Breast epithelium (tissue), 4 donors: ENCODE results near the gene RAB9A. TPM values are rescaled to one million over a fixed set of nuclear protein-coding genes. Genes with fewer than 3 reads are reported as not detected.
A peak's percentile ranks its signal among the peaks of the same experiment; 100 is the strongest.

ENCODE experiments used
- DNase-seq, 2 donors: peaks; one replicate each; pipeline ENCODE4 v3.0.0-alpha.2; 2019; ENCODE audit warnings: low spot score in 2 of 2
- H3K27ac ChIP-seq, 2 donors: fragments of 200-600 bp; sonication (generic) in 1 of 2; one replicate each; pipeline ENCODE4 v1.5.1; 2016 to 2019; ENCODE audit warnings: mild to moderate bottlenecking in 1 of 2
- H3K27me3 ChIP-seq, 2 donors: fragments of 200-600 bp; sonication (generic) in 1 of 2; one replicate each; pipeline versions ENCODE4 v1.5.1 to v1.6.0; 2017 to 2019; ENCODE audit warnings: control low read depth in 1 of 2, mild to moderate bottlenecking in 1 of 2
- H3K36me3 ChIP-seq: fragments of 200-600 bp; one replicate; pipeline ENCODE4 v1.5.1; 2019
- H3K4me1 ChIP-seq, 2 donors: fragments of 200-600 bp; sonication (generic); one replicate each; pipeline ENCODE4 v1.5.1; 2016 to 2019; ENCODE audit warnings: control low read depth in 1 of 2
- H3K4me3 ChIP-seq, 3 donors: fragments of 200-600 bp; sonication (generic); 1 replicate in 2 of 3; 2 replicates in 1 of 3; pipeline ENCODE4 v1.5.1; 2016 to 2019; ENCODE audit warnings: mild to moderate bottlenecking in 3 of 3, moderate library complexity in 2 of 3
- H3K9me3 ChIP-seq, 2 donors: fragments of 200-600 bp; sonication (generic) in 1 of 2; one replicate each; pipeline ENCODE4 v1.5.1; 2016 to 2019; ENCODE audit warnings: control low read depth in 1 of 2
- CTCF ChIP-seq, 3 donors: fragments of 450-650 bp; IDR thresholded peaks; one replicate each; pipeline ENCODE4 v1.5.1; 2016 to 2017; ENCODE audit warnings: antibody characterized with exemption in 3 of 3, mild to moderate bottlenecking in 3 of 3, moderate library complexity in 3 of 3
- POLR2A ChIP-seq: fragments of 450-650 bp; IDR thresholded peaks from one replicate; pipeline ENCODE4 v1.6.1; 2016; ENCODE audit warnings: antibody characterized with exemption, mild to moderate bottlenecking, moderate library complexity
- POLR2AphosphoS5 ChIP-seq, 3 donors: sonication (generic); formaldehyde crosslinking; IDR thresholded peaks; one replicate each; pipeline ENCODE4 v1.6.1; 2017; ENCODE audit warnings: antibody characterized with exemption in 3 of 3
- intact Hi-C: fragments of 100-400 bp; cut with DNase I; formaldehyde crosslinking; loops from one replicate; pipeline ENCODE4 v1.15.1; 2023; ENCODE audit warnings: low total_unique reads
- total RNA-seq, 3 donors: library from RNA; depleted of rRNA; stranded (reverse); fragments of >200 nt; gene quantifications; one replicate each; pipeline ENCODE4 v1.1.0, GENCODE V29; 2016

The RAB9A gene
- total RNA-seq, 3 donors from 2014 or later, result 41.0 to 63.4 (median 43.2) TPM

- Histone ChIP-seq H3K27me3 (no peaks in the 10 kb centered on the region), H3K36me3 (no peaks in the 10 kb centered on the region), H3K4me3 (no peak overlapping the region), H3K4me1 (no peaks in the 10 kb centered on the region), H3K9me3 (no peaks in the 10 kb centered on the region), H3K27ac (no peak overlapping the region)
- no peak for DNase-seq
- intact Hi-C loops, result no loop called here
- TF ChIP-seq POLR2A (no peak), POLR2AphosphoS5 (IDR thresholded peaks at IDR 0.05) (no peak), CTCF (IDR thresholded peaks at IDR 0.05) (no peak)
Measured at GRCh38 chrX:13711141-13711540, 22.2 kb downstream of the RAB9A start.

- H3K9me3 ChIP-seq, result no peaks in the 10 kb centered on the region
- H3K27me3 ChIP-seq, result no peaks in the 10 kb centered on the region
- no peak overlapping the region for H3K4me3 ChIP-seq
- no peaks in the 10 kb centered on the region for H3K4me1 ChIP-seq
- no peak for DNase-seq
- intact Hi-C loops, result no loop called here
- no peak for TF ChIP-seq POLR2AphosphoS5 (IDR thresholded peaks at IDR 0.05)
- H3K27ac ChIP-seq, result no peak overlapping the region
- no peaks in the 10 kb centered on the region for H3K36me3 ChIP-seq
Measured at GRCh38 chrX:13716455-13716854, 27.5 kb downstream of the RAB9A start.

GRCh38 chrX:13716905-13717304 is 28.0 kb downstream of the RAB9A start:
- TF ChIP-seq CTCF (IDR thresholded peaks at IDR 0.05), result no peak
- TF ChIP-seq POLR2AphosphoS5 (IDR thresholded peaks at IDR 0.05), result no peak
- no peak for TF ChIP-seq POLR2A
- H3K27ac ChIP-seq, result no peak overlapping the region
- H3K36me3 ChIP-seq, result no peaks in the 10 kb centered on the region
- H3K9me3 ChIP-seq, result no peaks in the 10 kb centered on the region
- no peak for DNase-seq
- H3K4me3 ChIP-seq, result no peak overlapping the region
- intact Hi-C loops, result no loop called here
- no peaks in the 10 kb centered on the region for H3K27me3 ChIP-seq
- no peaks in the 10 kb centered on the region for H3K4me1 ChIP-seq

- TF ChIP-seq POLR2AphosphoS5 (IDR thresholded peaks at IDR 0.05) (no peak), POLR2A (no peak), CTCF (IDR thresholded peaks at IDR 0.05) (no peak)
- H3K4me3 ChIP-seq, result no peak overlapping the region
- no peaks in the 10 kb centered on the region for H3K27me3 ChIP-seq
- H3K36me3 ChIP-seq, result no peaks in the 10 kb centered on the region
- H3K4me1 ChIP-seq, result no peaks in the 10 kb centered on the region
- H3K9me3 ChIP-seq, result no peaks in the 10 kb centered on the region
- peak overlapping the region; percentile 1 to 45 for H3K27ac ChIP-seq
- intact Hi-C loops, result no loop called here
- DNase-seq, result no peak
Measured at GRCh38 chrX:13717700-13718472, 29.0 kb downstream of the RAB9A start.

GRCh38 chrX:13719192-13719856 is 30.4 kb downstream of the RAB9A start:
- no peaks in the 10 kb centered on the region for H3K27me3 ChIP-seq
- H3K36me3 ChIP-seq, result no peaks in the 10 kb centered on the region
- H3K9me3 ChIP-seq, result no peaks in the 10 kb centered on the region
- DNase-seq, result no peak
- TF ChIP-seq CTCF (IDR thresholded peaks at IDR 0.05) (no peak), POLR2A (no peak), POLR2AphosphoS5 (IDR thresholded peaks at IDR 0.05) (no peak)
- no peaks in the 10 kb centered on the region for H3K4me1 ChIP-seq
- intact Hi-C loops, result no loop called here
- H3K4me3 ChIP-seq, result no peak overlapping the region
- peak overlapping the region in 1 of 2 donors; percentile 26 for H3K27ac ChIP-seq
